Measurements from ENCODE around the gene EGFLAM. TPM values are rescaled to one million over a fixed set of nuclear protein-coding genes. Genes with fewer than 3 reads are reported as not detected.

The EGFLAM gene
- total and polyA plus RNA-seq, 9 of the 15 experiments (the other 6 are each of a cell fraction or from before 2014, with no cell fraction given): 0.09 to 2.5 (median 1.0) TPM

GRCh38 chr5:38346593-38346992 lies 88.2 kb downstream of the EGFLAM start:
- Histone ChIP-seq H3K4me1 (replicated peaks in 1 of 2; ENCODE audit: control insufficient read depth in 2 of 2, insufficient read depth in 2 of 2, low read length in 2 of 2) (no peaks in the 10 kb centered on the region), H3K9me3 (replicated peaks; ENCODE audit: control insufficient read depth, insufficient read depth, low read depth, low read length) (no peaks in the 10 kb centered on the region), H3K27ac (ENCODE audit: extremely low read depth, low read depth, low read length) (no peak overlapping the region), H3K9me1 (ENCODE audit: control insufficient read depth, insufficient read depth, low read length) (no peaks in the 10 kb centered on the region), H4K20me1 (replicated peaks; ENCODE audit: control insufficient read depth, insufficient read depth, low read length) (no peaks in the 10 kb centered on the region), H3K4me2 (ENCODE audit: insufficient read depth, low read length) (no peak overlapping the region), H2AFZ (ENCODE audit: low read depth, low read length) (no peak overlapping the region), H3K27me3 (ENCODE audit: control insufficient read depth in 2 of 2, insufficient read depth in 2 of 2, low read length in 2 of 2) (peaks cover 2 to 6% of the 10 kb centered on the region in 2 experiments; a peak in 3 of 5 replicates), H3K9ac (ENCODE audit: insufficient read depth in 1 of 2, low read depth in 2 of 2, low read length in 2 of 2) (no peak overlapping the region), H3K4me3 (no peak overlapping the region), H3K79me2 (ENCODE audit: control insufficient read depth, insufficient read depth, low read length) (no peaks in the 10 kb centered on the region), H3K36me3 (ENCODE audit: control insufficient read depth, insufficient read depth, low read length) (no peaks in the 10 kb centered on the region)
- BruUV-seq (replicated peaks): no TSS peak
- TF ChIP-seq RNF2 (IDR thresholded peaks at IDR 0.05): no peak
- no peak for TF ChIP-seq TCFL5 (CRISPR knock-in tag; conservative IDR thresholded peaks at IDR 0.05)
- TF ChIP-seq PURB (CRISPR knock-in tag; IDR thresholded peaks at IDR 0.05; ENCODE audit: low read depth): no peak
- TF ChIP-seq DPF2 (IDR thresholded peaks at IDR 0.05): no peak
- no peak for TF ChIP-seq ARHGAP35 (IDR thresholded peaks at IDR 0.05; ENCODE audit: partially characterized antibody)
- TF ChIP-seq FIP1L1 (IDR thresholded peaks at IDR 0.05; ENCODE audit: low read depth, low read length, poor library complexity, severe bottlenecking): no peak
- no peak for TF ChIP-seq SMAD3 (CRISPR knock-in tag; conservative IDR thresholded peaks at IDR 0.05)
- TF ChIP-seq SNAPC5 (CRISPR knock-in tag; IDR thresholded peaks at IDR 0.05): no peak
- no peak for TF ChIP-seq ZNF224 (CRISPR knock-in tag; IDR thresholded peaks at IDR 0.05)
- no peak for TF ChIP-seq POLR2B (IDR thresholded peaks at IDR 0.05; ENCODE audit: low read depth, partially characterized antibody)
- no peak for TF ChIP-seq MCM2 (IDR thresholded peaks at IDR 0.05; ENCODE audit: low read depth)
- no peak for TF ChIP-seq ZNF253 (CRISPR knock-in tag; conservative IDR thresholded peaks at IDR 0.05)
- TF ChIP-seq ESRRB (CRISPR knock-in tag; IDR thresholded peaks at IDR 0.05; ENCODE audit: borderline replicate concordance): no peak
- TF ChIP-seq TAF1 (IDR thresholded peaks at IDR 0.05; ENCODE audit: control insufficient read depth, extremely low read depth, insufficient read depth, low read length, severe bottlenecking): no peak
- TF ChIP-seq DACH1 (IDR thresholded peaks at IDR 0.05; ENCODE audit: partially characterized antibody): no peak
- TF ChIP-seq TCF3 (CRISPR knock-in tag; IDR thresholded peaks at IDR 0.05): no peak
- TF ChIP-seq ZNF717 (CRISPR knock-in tag; IDR thresholded peaks at IDR 0.05): no peak
- no peak for TF ChIP-seq FOXJ2 (tag; IDR thresholded peaks at IDR 0.05)
- no peak for TF ChIP-seq MEIS2 (IDR thresholded peaks at IDR 0.05; ENCODE audit: partially characterized antibody)
- TF ChIP-seq XRCC3 (IDR thresholded peaks at IDR 0.05): no peak
- POLR2A ChIA-PET: interaction anchor here (0.7 kb wide), 1 partner anchor 688 kb away, joined by 3 read pairs; no protein-coding TSS in a partner anchor
- no peak for DNase-seq (ENCODE audit: extremely low read depth in 1 of 4, low spot score in 3 of 4)
- intact Hi-C loops (cut with micrococcal nuclease) (no loop called here), in situ Hi-C loops (cut with MboI) (no loop called here)
- no peak for ATAC-seq
- CTCF ChIA-PET (ENCODE audit: low intra/inter-chr PET ratio): no interaction called here
- FAIRE-seq: no peak
- 28% methylated on average over 2 of the region's 2 CpGs for WGBS (ENCODE audit: insufficient coverage, low coverage, missing lambda C conversion rate)

Measured in K562 (cell line).